ENCODE results near the gene MTM1. TPM values are rescaled to one million over a fixed set of nuclear protein-coding genes. Genes with fewer than 3 reads are reported as not detected.

MTM1 gene
- polyA plus RNA-seq, 3 donors, result 6.5 to 23.4 (median 17.0) TPM

DNA sequence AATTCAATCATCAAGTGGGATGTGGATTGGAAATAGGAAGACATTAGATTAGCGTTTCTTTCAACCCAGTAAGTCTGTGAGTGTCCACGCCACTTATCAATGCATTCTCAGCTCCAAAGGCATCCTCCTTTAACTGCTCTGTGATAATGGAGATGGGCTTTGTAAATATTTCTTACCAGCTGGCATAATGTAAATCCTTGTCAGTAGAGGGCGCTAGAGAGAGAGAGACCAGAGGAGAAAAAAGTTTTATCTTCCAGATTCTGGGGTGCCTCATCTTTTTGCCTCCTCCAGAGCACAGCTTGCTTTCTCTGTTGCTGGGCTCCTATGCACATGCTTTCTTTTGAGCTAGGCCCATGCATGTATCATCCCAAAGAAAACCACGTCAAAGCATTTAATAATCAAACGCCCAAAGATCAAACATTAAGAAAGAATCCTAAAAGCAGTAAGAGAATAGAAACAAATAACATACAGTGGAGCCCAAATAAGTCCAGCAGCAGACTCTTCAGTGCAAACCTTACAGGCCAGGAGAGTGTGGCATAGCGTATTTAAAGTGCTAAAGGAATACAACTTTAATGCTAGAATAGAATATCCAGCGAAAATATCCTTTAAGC lies 115.2 kb downstream of the MTM1 start:
- Histone ChIP-seq H3K27ac (ENCODE audit: low read depth in 1 of 2, low read length in 2 of 2) (no peak overlapping the region), H3K9ac (ENCODE audit: insufficient read depth, low read length, poor library complexity, severe bottlenecking) (no peak overlapping the region), H3K36me3 (replicated peaks in 1 of 2; ENCODE audit: control insufficient read depth in 1 of 2, insufficient read depth in 2 of 2, low read length in 2 of 2) (no peaks in the 10 kb centered on the region), H3K4me3 (replicated peaks in 1 of 3; ENCODE audit: low read depth in 2 of 3, low read length in 3 of 3) (no peak overlapping the region), H3K4me1 (ENCODE audit: control insufficient read depth in 1 of 2, insufficient read depth in 2 of 2, low read length in 2 of 2) (peaks cover 8 to 11% of the 10 kb centered on the region in 2 donors), H4K20me1 (ENCODE audit: insufficient read depth, low read length) (no peaks in the 10 kb centered on the region), H3K9me3 (replicated peaks in 1 of 2; ENCODE audit: control insufficient read depth in 1 of 2, insufficient read depth in 1 of 2, low read length in 2 of 2) (no peaks in the 10 kb centered on the region), H3K79me2 (ENCODE audit: insufficient read depth, low read length) (no peaks in the 10 kb centered on the region), H3K4me2 (replicated peaks; ENCODE audit: extremely low read depth, low read length, poor library complexity, severe bottlenecking) (no peak overlapping the region), H2AFZ (ENCODE audit: insufficient read depth, low read depth, low read length, poor library complexity, severe bottlenecking) (no peak overlapping the region), H3K27me3 (ENCODE audit: control insufficient read depth in 2 of 2, insufficient read depth in 2 of 2, low read length in 2 of 2) (no peaks in the 10 kb centered on the region)
- Mint-ChIP-seq H3K36me3 (no peaks in the 10 kb centered on the region), H3K27ac (no peak overlapping the region), H3K9me3 (no peaks in the 10 kb centered on the region), H3K4me1 (peaks cover 16% of the 10 kb centered on the region), H3K27me3 (ENCODE audit: low read depth in 3 of 3) (peaks cover 0 to 7% (median 4%) of the 10 kb centered on the region in 3 donors), H3K4me3 (no peak overlapping the region)
- TF ChIP-seq, protein P1, sequence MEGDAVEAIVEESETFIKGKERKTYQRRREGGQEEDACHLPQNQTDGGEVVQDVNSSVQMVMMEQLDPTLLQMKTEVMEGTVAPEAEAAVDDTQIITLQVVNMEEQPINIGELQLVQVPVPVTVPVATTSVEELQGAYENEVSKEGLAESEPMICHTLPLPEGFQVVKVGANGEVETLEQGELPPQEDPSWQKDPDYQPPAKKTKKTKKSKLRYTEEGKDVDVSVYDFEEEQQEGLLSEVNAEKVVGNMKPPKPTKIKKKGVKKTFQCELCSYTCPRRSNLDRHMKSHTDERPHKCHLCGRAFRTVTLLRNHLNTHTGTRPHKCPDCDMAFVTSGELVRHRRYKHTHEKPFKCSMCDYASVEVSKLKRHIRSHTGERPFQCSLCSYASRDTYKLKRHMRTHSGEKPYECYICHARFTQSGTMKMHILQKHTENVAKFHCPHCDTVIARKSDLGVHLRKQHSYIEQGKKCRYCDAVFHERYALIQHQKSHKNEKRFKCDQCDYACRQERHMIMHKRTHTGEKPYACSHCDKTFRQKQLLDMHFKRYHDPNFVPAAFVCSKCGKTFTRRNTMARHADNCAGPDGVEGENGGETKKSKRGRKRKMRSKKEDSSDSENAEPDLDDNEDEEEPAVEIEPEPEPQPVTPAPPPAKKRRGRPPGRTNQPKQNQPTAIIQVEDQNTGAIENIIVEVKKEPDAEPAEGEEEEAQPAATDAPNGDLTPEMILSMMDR (IDR thresholded peaks at IDR 0.05), result peak; percentile 67
- peak; percentile 21 to 43 (median 33) for DNase-seq
- intact Hi-C loops (cut with micrococcal nuclease), result loop anchor here (2.0 kb wide), 2 partner anchors 31 to 33 kb away; no protein-coding TSS in a partner anchor
- WGBS (ENCODE audit: insufficient coverage), result no CpG with 5 or more reads among the region's 7 CpGs

DNA sequence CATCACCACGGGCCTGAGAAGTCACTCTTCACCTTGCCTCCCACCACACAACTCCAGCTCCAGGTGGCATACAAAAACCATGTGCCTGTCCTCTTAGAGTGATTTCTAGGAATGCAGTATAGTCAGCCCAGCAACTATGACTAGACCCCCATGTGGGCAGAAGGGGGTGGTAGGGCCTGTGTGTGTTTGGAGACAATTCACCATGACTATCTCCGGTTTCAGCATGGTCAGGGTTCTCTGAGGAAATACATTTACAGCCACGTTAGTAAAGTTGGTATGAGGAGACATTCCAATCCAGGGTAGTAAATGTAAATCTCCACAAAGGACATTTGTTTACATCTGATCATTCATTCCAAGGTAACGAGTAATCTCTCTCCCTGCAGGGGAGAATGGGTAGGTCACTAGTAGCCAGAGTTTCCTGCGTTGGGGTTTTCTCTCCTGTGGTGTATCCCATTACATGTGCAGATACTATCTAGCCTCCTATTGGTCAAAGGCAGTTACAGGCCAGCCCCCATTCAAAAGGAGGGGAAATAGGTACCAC lies 120.6 kb downstream of the MTM1 start:
- TF ChIP-seq, protein P1 (IDR thresholded peaks at IDR 0.05), result no peak
- no CpG with 5 or more reads among the region's 5 CpGs for WGBS (ENCODE audit: insufficient coverage)
- peaks cover 0 to 5% (median 0%) of the 10 kb centered on the region in 3 donors for H3K27me3 Mint-ChIP-seq (ENCODE audit: low read depth in 3 of 3)
- intact Hi-C loops (cut with micrococcal nuclease), result no loop called here
- Histone ChIP-seq H3K4me3 (replicated peaks in 1 of 3; ENCODE audit: low read depth in 2 of 3, low read length in 3 of 3) (no peak overlapping the region), H3K4me1 (ENCODE audit: control insufficient read depth in 1 of 2, insufficient read depth in 2 of 2, low read length in 2 of 2) (peaks cover 14 to 16% of the 10 kb centered on the region in 2 donors), H3K79me2 (ENCODE audit: insufficient read depth, low read length) (no peaks in the 10 kb centered on the region), H3K9ac (ENCODE audit: insufficient read depth, low read length, poor library complexity, severe bottlenecking) (no peak overlapping the region), H3K27ac (ENCODE audit: low read depth in 1 of 2, low read length in 2 of 2) (no peak overlapping the region), H2AFZ (ENCODE audit: insufficient read depth, low read depth, low read length, poor library complexity, severe bottlenecking) (no peak overlapping the region), H3K36me3 (replicated peaks in 1 of 2; ENCODE audit: control insufficient read depth in 1 of 2, insufficient read depth in 2 of 2, low read length in 2 of 2) (no peaks in the 10 kb centered on the region), H4K20me1 (ENCODE audit: insufficient read depth, low read length) (no peaks in the 10 kb centered on the region), H3K4me2 (replicated peaks; ENCODE audit: extremely low read depth, low read length, poor library complexity, severe bottlenecking) (no peak overlapping the region), H3K9me3 (replicated peaks in 1 of 2; ENCODE audit: control insufficient read depth in 1 of 2, insufficient read depth in 1 of 2, low read length in 2 of 2) (peaks cover 0 to 4% of the 10 kb centered on the region in 2 donors), H3K27me3 (ENCODE audit: control insufficient read depth in 2 of 2, insufficient read depth in 2 of 2, low read length in 2 of 2) (no peaks in the 10 kb centered on the region)
- peaks cover 0 to 6% (median 0%) of the 10 kb centered on the region in 7 donors for H3K9me3 Mint-ChIP-seq
- DNase-seq, result no peak
- H3K4me3 Mint-ChIP-seq, result no peak overlapping the region
- peaks cover 26% of the 10 kb centered on the region for H3K4me1 Mint-ChIP-seq
- no peak overlapping the region for H3K27ac Mint-ChIP-seq
- peaks cover 0 to 2% of the 10 kb centered on the region in 2 donors for H3K36me3 Mint-ChIP-seq

Measured in CD14-positive monocyte (primary cell).